NB4 (cell line): Measurements from ENCODE around the gene L3MBTL4.

ENCODE experiments used
- DNase-seq: peaks from one replicate; pipeline ENCODE4 v3.0.0; 2010; ENCODE audit warnings: low read depth
- H3K4me3 ChIP-seq: one replicate; pipeline ENCODE4 v1.5.1; 2011; ENCODE audit warnings: mild to moderate bottlenecking, low read depth, low read length, moderate library complexity
- MYC ChIP-seq: IDR thresholded peaks from 2 replicates; pipeline ENCODE4 v1.6.1; 2011; ENCODE audit warnings: low read depth, low read length
- POLR2A ChIP-seq: IDR thresholded peaks from 2 replicates; pipeline ENCODE4 v1.6.1; 2011; ENCODE audit warnings: mild to moderate bottlenecking; ENCODE audit not compliant: insufficient read length; ENCODE audit errors: extremely low read depth
- TF ChIP-seq, protein P1 (sequence below): IDR thresholded peaks from 2 replicates; pipeline ENCODE4 v1.6.1; 2011; ENCODE audit warnings: low read depth, low read length
- TF ChIP-seq, protein P2 (sequence below): IDR thresholded peaks from one replicate; pipeline ENCODE4 v1.5.1; 2012; ENCODE audit warnings: low read depth, low read length

Gene L3MBTL4

DNA sequence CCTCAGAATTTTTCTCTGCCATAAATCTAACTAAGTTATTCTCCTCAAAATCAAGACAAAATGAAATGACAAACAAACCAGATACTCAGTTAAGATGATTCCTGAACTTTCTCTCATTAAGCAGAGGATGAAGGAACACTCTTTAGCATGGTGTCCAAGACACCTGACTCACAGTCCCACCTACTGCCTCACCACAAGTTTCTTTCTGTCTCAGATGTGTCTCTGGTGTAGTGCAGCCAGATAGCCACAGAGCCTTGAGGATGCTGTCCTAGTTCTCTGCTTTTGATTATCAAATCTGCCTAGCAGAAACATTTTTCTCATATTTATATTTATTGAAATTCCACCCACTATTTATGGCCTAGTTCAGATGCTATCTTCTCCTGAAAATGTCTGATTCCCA lies 415.8 kb downstream of the L3MBTL4 start:
- H3K4me3 ChIP-seq: no peak overlapping the region
- TF ChIP-seq, protein P1, sequence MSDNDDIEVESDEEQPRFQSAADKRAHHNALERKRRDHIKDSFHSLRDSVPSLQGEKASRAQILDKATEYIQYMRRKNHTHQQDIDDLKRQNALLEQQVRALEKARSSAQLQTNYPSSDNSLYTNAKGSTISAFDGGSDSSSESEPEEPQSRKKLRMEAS: no peak
- no peak for TF ChIP-seq POLR2A
- no peak for TF ChIP-seq MYC
- TF ChIP-seq, protein P2, sequence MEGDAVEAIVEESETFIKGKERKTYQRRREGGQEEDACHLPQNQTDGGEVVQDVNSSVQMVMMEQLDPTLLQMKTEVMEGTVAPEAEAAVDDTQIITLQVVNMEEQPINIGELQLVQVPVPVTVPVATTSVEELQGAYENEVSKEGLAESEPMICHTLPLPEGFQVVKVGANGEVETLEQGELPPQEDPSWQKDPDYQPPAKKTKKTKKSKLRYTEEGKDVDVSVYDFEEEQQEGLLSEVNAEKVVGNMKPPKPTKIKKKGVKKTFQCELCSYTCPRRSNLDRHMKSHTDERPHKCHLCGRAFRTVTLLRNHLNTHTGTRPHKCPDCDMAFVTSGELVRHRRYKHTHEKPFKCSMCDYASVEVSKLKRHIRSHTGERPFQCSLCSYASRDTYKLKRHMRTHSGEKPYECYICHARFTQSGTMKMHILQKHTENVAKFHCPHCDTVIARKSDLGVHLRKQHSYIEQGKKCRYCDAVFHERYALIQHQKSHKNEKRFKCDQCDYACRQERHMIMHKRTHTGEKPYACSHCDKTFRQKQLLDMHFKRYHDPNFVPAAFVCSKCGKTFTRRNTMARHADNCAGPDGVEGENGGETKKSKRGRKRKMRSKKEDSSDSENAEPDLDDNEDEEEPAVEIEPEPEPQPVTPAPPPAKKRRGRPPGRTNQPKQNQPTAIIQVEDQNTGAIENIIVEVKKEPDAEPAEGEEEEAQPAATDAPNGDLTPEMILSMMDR: no peak
- DNase-seq: no peak

DNA sequence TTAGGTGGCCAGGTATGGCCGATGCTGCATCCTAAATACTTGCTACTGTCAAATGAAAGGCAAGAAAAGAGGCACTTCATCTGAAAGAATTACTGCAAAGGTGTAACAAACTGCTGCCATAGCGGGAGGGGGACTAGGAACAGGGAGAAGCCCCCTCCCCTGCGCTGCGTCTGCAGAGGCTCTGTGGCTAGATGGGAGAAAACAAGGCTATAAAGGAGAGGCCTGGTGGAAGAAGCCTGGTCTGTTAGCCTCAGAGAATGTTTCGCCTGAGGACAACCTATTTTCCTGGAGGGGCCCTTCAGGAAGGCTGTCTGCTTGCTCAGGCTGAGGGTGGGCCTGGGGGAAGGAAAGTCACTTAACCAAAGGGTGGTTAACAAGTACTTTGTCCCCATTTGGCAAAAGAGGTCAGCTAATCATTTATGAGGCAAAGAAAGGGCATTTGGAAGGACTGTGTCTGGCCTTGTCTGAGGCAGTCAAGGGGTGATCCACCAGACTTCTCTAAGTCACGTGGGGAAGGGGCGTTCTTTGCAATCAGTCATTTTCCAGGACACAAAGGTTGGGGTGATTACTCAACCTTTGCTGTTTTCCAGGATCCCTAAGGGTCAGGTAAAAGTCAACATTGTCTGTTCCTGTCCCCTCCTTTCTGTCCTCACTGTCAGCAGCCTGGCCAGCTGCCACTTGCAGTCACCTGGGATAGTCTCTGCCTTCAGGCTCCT lies 416.4 kb downstream of the L3MBTL4 start:
- DNase-seq: no peak

DNA sequence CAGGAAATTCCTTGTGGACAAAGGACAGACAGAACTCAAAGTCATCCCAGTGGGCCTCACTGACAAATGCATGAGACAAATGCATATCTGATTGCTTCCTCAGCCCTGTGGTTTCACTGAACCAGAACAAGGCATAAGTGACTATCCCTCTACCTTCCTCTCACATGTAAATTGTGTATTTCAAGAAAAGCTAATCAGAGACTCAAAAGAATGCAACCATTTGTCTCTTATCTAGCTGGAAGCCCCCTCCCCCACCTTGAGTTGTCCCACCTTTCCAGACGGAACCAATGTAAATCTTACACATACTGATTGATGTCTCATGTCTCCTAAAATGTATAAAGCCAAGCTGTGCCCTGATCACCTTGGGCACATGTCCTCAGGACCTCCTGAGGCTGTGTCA lies 417.4 kb downstream of the L3MBTL4 start:
- H3K4me3 ChIP-seq: no peak overlapping the region
- DNase-seq: no peak
- TF ChIP-seq, protein P1: no peak
- TF ChIP-seq, protein P2: no peak
- TF ChIP-seq MYC (no peak), POLR2A (no peak)

More for the DNA sequence above, 416.4 kb downstream of the L3MBTL4 start:
- no peak overlapping the region for H3K4me3 ChIP-seq
- TF ChIP-seq, protein P2: no peak
- no peak for TF ChIP-seq MYC
- TF ChIP-seq, protein P1: no peak
- TF ChIP-seq POLR2A: no peak

DNA sequence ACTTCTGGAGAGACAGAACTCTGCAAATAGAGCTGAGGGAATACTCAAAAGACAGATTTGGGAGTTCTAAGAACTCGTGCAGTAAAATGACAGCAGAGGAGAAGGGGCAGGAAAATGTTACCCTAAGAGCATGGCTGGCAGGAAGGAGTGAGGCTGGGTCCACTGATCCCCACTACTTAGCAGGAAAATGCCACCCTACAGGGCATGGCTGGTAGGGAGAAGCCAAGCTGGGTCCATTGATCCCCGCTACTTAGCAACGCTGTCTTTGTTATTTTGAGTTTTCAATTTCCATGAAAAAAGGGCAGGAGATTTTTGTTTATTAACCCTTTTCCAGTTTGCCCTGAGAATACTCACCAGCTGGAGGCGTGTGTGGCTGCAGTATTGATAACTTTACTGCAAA lies 419.1 kb downstream of the L3MBTL4 start:
- no peak overlapping the region for H3K4me3 ChIP-seq
- TF ChIP-seq, protein P2: no peak
- TF ChIP-seq MYC (no peak), POLR2A (no peak)
- TF ChIP-seq, protein P1: no peak
- DNase-seq: no peak

DNA sequence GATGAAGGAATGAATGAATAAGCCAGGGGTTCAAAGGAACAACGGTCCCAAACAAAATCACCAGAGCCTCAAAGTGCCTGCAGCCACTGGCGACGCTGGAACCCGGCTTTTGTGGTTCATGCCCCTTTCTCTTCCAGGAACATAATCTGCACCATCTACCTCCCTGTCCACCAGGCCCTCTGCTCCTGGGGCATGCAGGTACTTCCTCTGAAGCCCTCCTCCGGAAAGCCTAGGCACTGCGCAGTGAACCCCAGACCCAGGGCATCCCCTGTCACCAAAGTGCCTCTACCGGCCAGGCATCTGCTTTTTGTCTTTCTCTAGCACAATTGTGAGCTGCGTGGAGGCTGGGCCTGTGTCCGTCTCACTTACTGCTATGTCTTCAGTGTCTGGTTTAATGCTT lies 420.8 kb downstream of the L3MBTL4 start:
- no peak for TF ChIP-seq MYC
- TF ChIP-seq, protein P1: no peak
- no peak for TF ChIP-seq POLR2A
- TF ChIP-seq, protein P2: no peak
- no peak for DNase-seq

More for the DNA sequence above, 420.8 kb downstream of the L3MBTL4 start:
- H3K4me3 ChIP-seq: no peak overlapping the region
